PC-3 (cell line): ENCODE data around the gene CSNK2A1. TPM values are rescaled to one million over a fixed set of nuclear protein-coding genes. Genes with fewer than 3 reads are reported as not detected.

Source experiments
- ATAC-seq: fragments of 200-7000 bp; cut with Tn5 transposase; 2 replicates; pipeline ENCODE4 v1.9.1; 2020; ENCODE audit warnings: mild to moderate bottlenecking, moderate library complexity
- BruUV-seq: library from RNA; stranded (reverse); fragments of 400-500 nt; replicated peaks from 2 replicates; lab custom pipeline; 2021; lab: Mats Ljungman, UMichigan
- CTCF ChIA-PET: fragments of 300-600 bp; sonication (Branson Sonifier 250); formaldehyde crosslinking; loops from one replicate; lab custom pipeline; 2022; ENCODE audit warnings: antibody characterized with exemption; lab: Charles Lee
- POLR2A ChIA-PET: fragments of 300-600 bp; sonication (Branson Sonifier 250); formaldehyde crosslinking; loops from one replicate; lab custom pipeline; 2022; ENCODE audit warnings: antibody characterized with exemption; ENCODE audit not compliant: unreplicated experiment; lab: Charles Lee
- DNase-seq: peaks from one replicate; pipeline ENCODE4 v3.0.0-alpha.2; 2015
- H2AFZ ChIP-seq: fragments of 300-600 bp; sonication (generic); 2 replicates; pipeline ENCODE4 v1.6.0; 2016; ENCODE audit warnings: antibody characterized with exemption, low read length
- H3F3A ChIP-seq: fragments of 300-600 bp; sonication (generic); one replicate; pipeline ENCODE4 v1.6.0; 2017; ENCODE audit warnings: antibody characterized with exemption, low read length, control low read depth, mild to moderate bottlenecking; ENCODE audit not compliant: unreplicated experiment
- H3K27ac ChIP-seq: fragments of 300-600 bp; sonication (generic); 2 replicates; pipeline ENCODE4 v1.5.1; 2016; ENCODE audit warnings: mild to moderate bottlenecking, low read length
- H3K27me3 ChIP-seq: fragments of 300-600 bp; sonication (generic); 2 replicates; pipeline ENCODE4 v1.6.1; 2016; ENCODE audit warnings: low read length, mixed read lengths
- H3K36me3 ChIP-seq: fragments of 300-600 bp; sonication (generic); 2 replicates; pipeline ENCODE4 v1.6.1; 2016; ENCODE audit warnings: low read depth, mixed run types, low read length, mixed read lengths
- H3K4me1 ChIP-seq: fragments of 300-600 bp; sonication (generic); 2 replicates; pipeline ENCODE4 v1.5.1; 2016; ENCODE audit warnings: low read length; ENCODE audit not compliant: insufficient read depth
- H3K4me2 ChIP-seq: fragments of 300-600 bp; sonication (generic); 2 replicates; pipeline ENCODE4 v1.6.0; 2016; ENCODE audit warnings: low read length
- H3K4me3 ChIP-seq: fragments of 300-600 bp; sonication (generic); 2 replicates; pipeline ENCODE4 v1.5.1; 2016; ENCODE audit warnings: mild to moderate bottlenecking, low read length, mixed read lengths
- H3K79me2 ChIP-seq: fragments of 300-600 bp; sonication (generic); 2 replicates; pipeline ENCODE4 v1.6.1; 2017; ENCODE audit warnings: low read length, mixed read lengths
- H3K9ac ChIP-seq: fragments of 300-600 bp; sonication (generic); 2 replicates; pipeline ENCODE4 v1.6.0; 2016; ENCODE audit warnings: mild to moderate bottlenecking, low read length
- H3K9me2 ChIP-seq: fragments of 300-600 bp; sonication (generic); replicated peaks from 2 replicates; pipeline ENCODE4 v1.6.1; 2016; ENCODE audit warnings: mixed run types, low read length, mixed read lengths
- H3K9me3 ChIP-seq: fragments of 300-600 bp; sonication (generic); 2 replicates; pipeline ENCODE4 v1.6.1; 2016; ENCODE audit warnings: low read length, mixed read lengths
- H4K20me1 ChIP-seq: fragments of 300-600 bp; sonication (generic); 2 replicates; pipeline ENCODE4 v1.6.1; 2016; ENCODE audit warnings: low read length, mixed read lengths
- EZH2 ChIP-seq: fragments of 300-600 bp; sonication (generic); IDR thresholded peaks from one replicate; pipeline ENCODE4 v1.6.1; 2017; ENCODE audit warnings: antibody characterized with exemption, mild to moderate bottlenecking, low read length; ENCODE audit not compliant: unreplicated experiment
- EZH2phosphoT487 ChIP-seq: fragments of 300-600 bp; sonication (generic); IDR thresholded peaks from 2 replicates; pipeline ENCODE4 v1.6.1; 2018; ENCODE audit warnings: mild to moderate bottlenecking, antibody characterized with exemption, low read length, borderline replicate concordance
- intact Hi-C: fragments of 100-400 bp; cut with micrococcal nuclease; formaldehyde crosslinking; loops from 2 replicates; pipeline ENCODE4 v1.9.0; 2023
- total RNA-seq: library from RNA; depleted of rRNA; stranded (reverse); fragments of >200 nt; gene quantifications from 2 replicates; pipeline ENCODE4 v1.2.3, GENCODE V29; 2014
- TF ChIP-seq, protein P1 (sequence below): fragments of 300-600 bp; sonication (generic); conservative IDR thresholded peaks from 2 replicates; pipeline ENCODE4 v1.5.1; 2017; ENCODE audit warnings: antibody characterized with exemption, low read depth, mild to moderate bottlenecking, low read length

CSNK2A1 gene
- total RNA-seq, 1 experiment from 2014 or later = 161 TPM

DNA sequence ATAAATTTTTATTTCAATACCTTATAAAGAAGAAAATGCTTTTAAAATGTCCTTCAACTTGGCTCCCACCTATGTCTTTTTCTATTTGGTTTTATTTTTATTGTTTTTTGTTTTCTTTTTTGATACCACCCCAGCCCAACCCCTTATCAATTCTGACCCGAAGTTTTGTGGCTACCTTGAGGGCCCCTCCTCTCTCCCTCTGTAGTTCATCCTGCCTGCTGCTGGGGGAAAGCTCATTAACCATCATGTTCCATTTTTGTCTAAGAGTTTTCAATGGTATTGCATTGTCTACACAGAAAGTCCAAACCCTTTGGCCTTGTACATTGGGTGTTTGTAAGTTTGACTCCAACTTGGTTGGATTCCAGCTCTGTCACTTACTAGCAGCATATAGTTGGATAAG lies 5.3 kb upstream of the CSNK2A1 start:
- Histone ChIP-seq H3K27me3 (peaks cover 8% of the 10 kb centered on the region; the same call in 1 of the 2 replicates), H3K4me2 (no peak overlapping the region), H3K36me3 (no peaks in the 10 kb centered on the region), H3K4me3 (no peak overlapping the region), H3K9ac (no peak overlapping the region), H3K4me1 (peaks cover 5% of the 10 kb centered on the region; the same call in 1 of the 2 replicates), H3K79me2 (no peaks in the 10 kb centered on the region), H3F3A (no peaks in the 10 kb centered on the region), H3K9me3 (no peaks in the 10 kb centered on the region), H3K9me2 (no peaks in the 10 kb centered on the region), H2AFZ (no peak overlapping the region), H4K20me1 (no peaks in the 10 kb centered on the region), H3K27ac (no peak overlapping the region)
- intact Hi-C loops = no loop called here
- DNase-seq (no peak), ATAC-seq (no peak)
- ChIA-PET CTCF (interaction anchor here (0.7 kb wide), 1 partner anchor 191 kb away, joined by 3 read pairs; no protein-coding TSS in a partner anchor), POLR2A (no interaction called here)
- BruUV-seq = no TSS peak
- TF ChIP-seq, protein P1, sequence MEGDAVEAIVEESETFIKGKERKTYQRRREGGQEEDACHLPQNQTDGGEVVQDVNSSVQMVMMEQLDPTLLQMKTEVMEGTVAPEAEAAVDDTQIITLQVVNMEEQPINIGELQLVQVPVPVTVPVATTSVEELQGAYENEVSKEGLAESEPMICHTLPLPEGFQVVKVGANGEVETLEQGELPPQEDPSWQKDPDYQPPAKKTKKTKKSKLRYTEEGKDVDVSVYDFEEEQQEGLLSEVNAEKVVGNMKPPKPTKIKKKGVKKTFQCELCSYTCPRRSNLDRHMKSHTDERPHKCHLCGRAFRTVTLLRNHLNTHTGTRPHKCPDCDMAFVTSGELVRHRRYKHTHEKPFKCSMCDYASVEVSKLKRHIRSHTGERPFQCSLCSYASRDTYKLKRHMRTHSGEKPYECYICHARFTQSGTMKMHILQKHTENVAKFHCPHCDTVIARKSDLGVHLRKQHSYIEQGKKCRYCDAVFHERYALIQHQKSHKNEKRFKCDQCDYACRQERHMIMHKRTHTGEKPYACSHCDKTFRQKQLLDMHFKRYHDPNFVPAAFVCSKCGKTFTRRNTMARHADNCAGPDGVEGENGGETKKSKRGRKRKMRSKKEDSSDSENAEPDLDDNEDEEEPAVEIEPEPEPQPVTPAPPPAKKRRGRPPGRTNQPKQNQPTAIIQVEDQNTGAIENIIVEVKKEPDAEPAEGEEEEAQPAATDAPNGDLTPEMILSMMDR = no peak

DNA sequence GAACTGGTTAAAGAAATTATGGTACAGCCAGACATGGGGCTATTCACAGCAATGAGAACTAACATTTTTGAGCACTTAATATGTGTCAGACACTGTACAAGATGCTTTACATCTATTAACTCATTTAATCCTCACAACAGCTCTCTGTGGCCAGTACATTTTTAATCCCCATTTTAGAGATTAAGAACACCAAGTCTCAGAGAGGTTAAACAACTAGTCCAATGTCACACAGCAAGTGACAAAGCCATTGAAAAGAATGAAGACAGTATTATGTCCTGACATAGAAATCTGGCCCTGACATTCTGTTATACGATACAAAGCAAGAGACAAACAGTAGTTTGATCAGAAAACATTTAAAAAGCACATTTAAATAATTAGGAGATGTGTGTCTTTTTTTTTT lies 3.8 kb upstream of the CSNK2A1 start:
- H3K9ac ChIP-seq = no peak overlapping the region
- H2AFZ ChIP-seq = no peak overlapping the region
- H3K27ac ChIP-seq = no peak overlapping the region
- no TSS peak for BruUV-seq
- H3K36me3 ChIP-seq = no peaks in the 10 kb centered on the region
- H3F3A ChIP-seq = no peaks in the 10 kb centered on the region
- peaks cover 8% of the 10 kb centered on the region; the same call in 1 of the 2 replicates for H3K27me3 ChIP-seq
- TF ChIP-seq, protein P1 = no peak
- TF ChIP-seq EZH2 = no peak
- TF ChIP-seq EZH2phosphoT487 = no peak
- intact Hi-C loops = no loop called here
- H3K4me1 ChIP-seq = peaks cover 6% of the 10 kb centered on the region
- H3K9me2 ChIP-seq = no peaks in the 10 kb centered on the region
- POLR2A ChIA-PET = no interaction called here
- CTCF ChIA-PET = no interaction called here
- H4K20me1 ChIP-seq = no peaks in the 10 kb centered on the region; the same call in 1 of the 2 replicates
- H3K9me3 ChIP-seq = no peaks in the 10 kb centered on the region
- DNase-seq (no peak), ATAC-seq (no peak)
- no peak overlapping the region for H3K4me3 ChIP-seq
- peaks cover 12% of the 10 kb centered on the region for H3K79me2 ChIP-seq
- no peak overlapping the region for H3K4me2 ChIP-seq

DNA sequence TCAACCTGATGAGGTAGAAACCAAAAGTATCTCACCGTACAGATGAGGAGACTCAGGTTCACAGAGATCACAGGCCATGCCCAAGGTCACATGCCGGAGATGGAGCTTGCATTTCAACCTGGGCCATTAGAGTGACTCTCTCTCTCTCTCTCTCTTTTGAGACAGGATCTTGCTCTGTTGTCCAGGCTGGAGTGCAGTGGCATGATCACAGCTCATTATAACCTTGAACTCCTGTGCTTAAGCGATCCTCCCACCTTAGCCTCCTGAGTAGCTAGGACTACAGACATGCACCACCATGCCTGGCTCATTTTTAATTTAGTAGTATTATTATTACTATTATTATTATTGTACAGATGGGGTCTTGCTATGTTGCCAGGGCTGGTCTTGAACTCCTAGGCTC lies 2.8 kb upstream of the CSNK2A1 start:
- peaks cover 9% of the 10 kb centered on the region for H3K36me3 ChIP-seq
- no peak for ATAC-seq
- no peak overlapping the region for H2AFZ ChIP-seq
- ChIA-PET CTCF (no interaction called here), POLR2A (no interaction called here)
- TF ChIP-seq EZH2 = no peak
- TF ChIP-seq, protein P1 = no peak
- TF ChIP-seq EZH2phosphoT487 = no peak
- peaks cover 8% of the 10 kb centered on the region; the same call in 1 of the 2 replicates for H3K27me3 ChIP-seq
- peaks cover 10% of the 10 kb centered on the region for H4K20me1 ChIP-seq
- H3F3A ChIP-seq = no peaks in the 10 kb centered on the region
- H3K79me2 ChIP-seq = peaks cover 22% of the 10 kb centered on the region
- H3K9ac ChIP-seq = no peak overlapping the region
- H3K4me3 ChIP-seq = no peak overlapping the region
- BruUV-seq = no TSS peak
- no peak for DNase-seq
- no peaks in the 10 kb centered on the region for H3K9me3 ChIP-seq
- peaks cover 16% of the 10 kb centered on the region for H3K4me1 ChIP-seq
- H3K27ac ChIP-seq = no peak overlapping the region
- intact Hi-C loops = no loop called here
- H3K4me2 ChIP-seq = no peak overlapping the region
- H3K9me2 ChIP-seq = no peaks in the 10 kb centered on the region
